BLaER1 treated with 17β-estradiol and CSF1 and Interleukin-3, amounts not matched to agents 10 nM and 100 nM (cell line): ENCODE data around the gene SPINT1.

Experiments
- H3K27ac ChIP-seq, 11 experiments: shearing (Covaris generic); formaldehyde crosslinking; 2 replicates each; pipeline ENCODE4 v1.8.1; 2022
- H3K27me3 ChIP-seq, 11 experiments: shearing (Covaris generic); formaldehyde crosslinking; 2 replicates each; pipeline ENCODE4 v1.8.1; 2022
- H3K36me3 ChIP-seq, 11 experiments: shearing (Covaris generic); formaldehyde crosslinking; 2 replicates each; pipeline ENCODE4 v1.8.1; 2022
- H3K4me1 ChIP-seq, 10 experiments: shearing (Covaris generic); formaldehyde crosslinking; 2 replicates each; pipeline ENCODE4 v1.8.1; 2022
- H3K4me2 ChIP-seq, 11 experiments: shearing (Covaris generic); formaldehyde crosslinking; 2 replicates each; pipeline ENCODE4 v1.8.1; 2022
- H3K4me3 ChIP-seq, 10 experiments: shearing (Covaris generic); formaldehyde crosslinking; 2 replicates each; pipeline ENCODE4 v1.8.1; 2022
- H3K9ac ChIP-seq, 11 experiments: shearing (Covaris generic); formaldehyde crosslinking; 2 replicates each; pipeline ENCODE4 v1.8.1; 2022
- H3K9me3 ChIP-seq, 11 experiments: shearing (Covaris generic); formaldehyde crosslinking; replicated peaks in 1 of 11; 2 replicates each; pipeline ENCODE4 v1.8.1; 2022
- H4K20me1 ChIP-seq, 11 experiments: shearing (Covaris generic); formaldehyde crosslinking; 2 replicates each; pipeline ENCODE4 v1.8.1; 2022
- Cebpa-rat ChIP-seq, 11 experiments: shearing (Covaris generic); IDR thresholded peaks; 2 replicates each; pipeline ENCODE4 v1.8.1; 2022

Gene SPINT1, protein sequence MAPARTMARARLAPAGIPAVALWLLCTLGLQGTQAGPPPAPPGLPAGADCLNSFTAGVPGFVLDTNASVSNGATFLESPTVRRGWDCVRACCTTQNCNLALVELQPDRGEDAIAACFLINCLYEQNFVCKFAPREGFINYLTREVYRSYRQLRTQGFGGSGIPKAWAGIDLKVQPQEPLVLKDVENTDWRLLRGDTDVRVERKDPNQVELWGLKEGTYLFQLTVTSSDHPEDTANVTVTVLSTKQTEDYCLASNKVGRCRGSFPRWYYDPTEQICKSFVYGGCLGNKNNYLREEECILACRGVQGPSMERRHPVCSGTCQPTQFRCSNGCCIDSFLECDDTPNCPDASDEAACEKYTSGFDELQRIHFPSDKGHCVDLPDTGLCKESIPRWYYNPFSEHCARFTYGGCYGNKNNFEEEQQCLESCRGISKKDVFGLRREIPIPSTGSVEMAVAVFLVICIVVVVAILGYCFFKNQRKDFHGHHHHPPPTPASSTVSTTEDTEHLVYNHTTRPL

DNA sequence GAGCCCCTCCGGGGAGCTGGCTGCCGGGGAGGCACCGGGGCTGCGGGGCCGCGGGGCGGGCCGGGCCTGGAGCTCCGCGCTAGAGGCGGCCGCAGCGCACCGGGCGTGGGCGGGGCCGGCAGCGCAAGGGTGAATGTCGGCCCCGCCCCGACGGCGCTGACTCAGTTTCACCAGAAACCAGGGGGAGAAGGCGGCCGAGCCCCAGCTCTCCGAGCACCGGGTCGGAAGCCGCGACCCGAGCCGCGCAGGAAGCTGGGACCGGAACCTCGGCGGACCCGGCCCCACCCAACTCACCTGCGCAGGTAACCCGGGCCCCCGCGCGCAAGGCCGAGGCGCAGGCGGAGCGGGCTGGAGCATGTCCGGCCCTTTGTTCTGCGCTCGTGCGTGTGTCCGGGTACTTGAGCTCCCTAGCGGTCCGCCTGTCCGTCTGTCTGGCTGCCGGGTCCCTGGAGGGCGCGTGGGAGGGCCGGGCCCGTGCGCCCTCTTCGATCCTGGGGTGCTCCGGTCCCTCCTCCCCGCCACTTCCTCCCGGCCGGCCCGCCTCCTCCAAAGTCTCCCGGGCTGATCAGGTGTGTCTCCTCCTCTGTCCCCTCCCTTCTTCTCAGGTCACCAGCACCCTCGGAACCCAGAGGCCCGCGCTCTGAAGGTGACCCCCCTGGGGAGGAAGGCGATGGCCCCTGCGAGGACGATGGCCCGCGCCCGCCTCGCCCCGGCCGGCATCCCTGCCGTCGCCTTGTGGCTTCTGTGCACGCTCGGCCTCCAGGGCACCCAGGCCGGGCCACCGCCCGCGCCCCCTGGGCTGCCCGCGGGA, at the start of gene SPINT1:
Gene SPINT1, plus strand, starts transcription at position 164 of the 811 bp plus-strand sequence. Its CDS starts 507 bp downstream, at position 671.
- TF ChIP-seq Cebpa-rat (IDR thresholded peaks at IDR 0.05), result no peak
- Histone ChIP-seq H3K4me1 (peaks cover 35 to 49% (median 44%) of the 10 kb centered on the region in 10 experiments), H3K27ac (peak within 1 kb of the TSS; percentile 66 to 82 (median 75)), H4K20me1 (peaks cover 0 to 28% (median 6%) of the 10 kb centered on the region in 11 experiments; a peak in 9 of 22 replicates), H3K9me3 (no peaks in the 10 kb centered on the region), H3K4me3 (peak within 1 kb of the TSS; percentile 75 to 96 (median 90)), H3K9ac (peak within 1 kb of the TSS; percentile 74 to 89 (median 84)), H3K27me3 (peaks cover 0 to 6% (median 0%) of the 10 kb centered on the region in 11 experiments; a peak in 5 of 22 replicates), H3K36me3 (peaks cover 0 to 5% (median under 1%) of the 10 kb centered on the region in 11 experiments; a peak in 8 of 22 replicates), H3K4me2 (peak within 1 kb of the TSS; percentile 77 to 100 (median 95))

DNA sequence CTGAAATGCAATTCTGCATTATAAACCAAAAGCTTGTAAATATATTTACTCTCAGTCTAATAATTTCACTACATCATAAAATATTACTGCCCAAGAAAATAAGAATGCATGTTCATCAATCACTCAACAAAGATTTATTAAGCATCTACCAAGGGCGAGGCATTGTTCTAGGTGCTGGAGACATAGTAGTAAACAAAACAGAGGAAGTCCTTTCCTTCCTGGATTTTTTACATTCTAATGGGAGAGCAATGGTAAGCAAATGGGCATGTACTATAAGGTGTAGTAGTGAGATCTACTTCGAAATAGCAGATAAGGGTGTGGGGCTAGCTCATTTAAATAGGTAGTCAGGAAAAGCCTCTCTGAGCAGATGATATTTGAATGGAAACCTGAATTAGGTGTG, 47.8 kb upstream of the SPINT1 start:
- H3K27me3 ChIP-seq, result no peaks in the 10 kb centered on the region
- no peak overlapping the region for H3K9ac ChIP-seq
- peaks cover 0 to 61% (median 16%) of the 10 kb centered on the region in 11 experiments; a peak in 10 of 22 replicates for H4K20me1 ChIP-seq
- no peak overlapping the region for H3K4me3 ChIP-seq
- H3K36me3 ChIP-seq, result peaks cover 4 to 40% (median 20%) of the 10 kb centered on the region in 11 experiments; a peak in 15 of 22 replicates
- no peak for TF ChIP-seq Cebpa-rat (IDR thresholded peaks at IDR 0.05)
- peak overlapping the region in 2 of 11 experiments; percentile 41 to 54; a peak in 2 of 22 replicates for H3K27ac ChIP-seq
- H3K4me1 ChIP-seq, result peaks cover 6 to 52% (median 34%) of the 10 kb centered on the region in 10 experiments; a peak in 18 of 20 replicates
- peak overlapping the region in 4 of 11 experiments; percentile 62 to 84 (median 74); a peak in 7 of 22 replicates for H3K4me2 ChIP-seq
- H3K9me3 ChIP-seq, result no peaks in the 10 kb centered on the region

DNA sequence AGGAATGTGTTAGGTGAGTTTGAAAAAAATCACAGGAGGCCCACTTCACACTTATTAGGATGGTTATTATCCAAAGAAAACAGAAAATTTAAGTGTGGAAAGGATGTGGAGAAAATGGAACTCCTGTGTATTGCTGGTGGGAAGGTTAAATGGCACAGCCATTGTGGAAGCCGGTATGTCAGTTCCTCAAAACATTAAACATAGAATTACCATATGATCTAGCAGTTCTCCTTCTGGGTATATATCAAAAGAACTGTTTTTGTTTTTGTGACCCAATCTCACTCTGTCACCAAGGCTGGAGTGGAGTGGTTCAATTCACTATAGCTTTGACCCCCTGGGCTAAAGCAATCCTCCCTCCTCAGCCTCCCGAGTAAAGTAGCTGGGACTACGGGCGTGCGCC, 47.3 kb upstream of the SPINT1 start:
- H3K36me3 ChIP-seq, result peaks cover under 1 to 38% (median 16%) of the 10 kb centered on the region in 11 experiments; a peak in 11 of 22 replicates
- no peaks in the 10 kb centered on the region for H3K27me3 ChIP-seq
- H3K4me3 ChIP-seq, result no peak overlapping the region
- TF ChIP-seq Cebpa-rat (IDR thresholded peaks at IDR 0.05), result no peak
- peaks cover 6 to 52% (median 34%) of the 10 kb centered on the region in 10 experiments; a peak in 18 of 20 replicates for H3K4me1 ChIP-seq
- no peak overlapping the region for H3K9ac ChIP-seq
- no peaks in the 10 kb centered on the region for H3K9me3 ChIP-seq
- peaks cover 0 to 56% (median 14%) of the 10 kb centered on the region in 11 experiments; a peak in 10 of 22 replicates for H4K20me1 ChIP-seq
- H3K4me2 ChIP-seq, result peak overlapping the region in 5 of 11 experiments; percentile 4 to 84 (median 66); a peak in 7 of 22 replicates
- peak overlapping the region in 3 of 11 experiments; percentile 40 to 54 (median 41); a peak in 5 of 22 replicates for H3K27ac ChIP-seq

DNA sequence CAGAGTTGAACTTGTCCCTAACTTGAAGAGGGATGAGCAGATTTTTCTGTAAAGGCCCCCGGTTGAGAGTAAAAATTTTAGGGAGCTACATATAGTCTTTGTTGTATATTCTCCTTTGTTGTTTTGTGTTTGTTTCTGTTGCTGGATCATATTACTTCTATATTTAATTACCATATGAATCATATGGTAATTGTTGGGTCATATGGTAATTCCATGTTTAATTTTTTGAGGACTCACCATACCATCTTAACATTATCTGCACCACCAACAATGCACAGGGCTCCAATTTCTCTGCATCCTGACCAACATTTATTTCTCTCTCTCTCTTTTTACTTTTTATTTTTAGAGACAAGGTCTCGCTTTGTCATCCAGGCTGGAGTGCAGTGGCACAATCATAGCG, 44.3 kb upstream of the SPINT1 start:
- Histone ChIP-seq H3K9me3 (no peaks in the 10 kb centered on the region), H3K36me3 (peaks cover 4 to 49% (median 18%) of the 10 kb centered on the region in 11 experiments; a peak in 17 of 22 replicates), H3K4me3 (no peak overlapping the region), H3K9ac (no peak overlapping the region), H3K27me3 (no peaks in the 10 kb centered on the region), H3K4me2 (no peak overlapping the region), H4K20me1 (peaks cover 0 to 32% (median 6%) of the 10 kb centered on the region in 11 experiments; a peak in 9 of 22 replicates), H3K4me1 (peaks cover 6 to 40% (median 29%) of the 10 kb centered on the region in 10 experiments; a peak in 18 of 20 replicates), H3K27ac (no peak overlapping the region)
- TF ChIP-seq Cebpa-rat (IDR thresholded peaks at IDR 0.05), result no peak

DNA sequence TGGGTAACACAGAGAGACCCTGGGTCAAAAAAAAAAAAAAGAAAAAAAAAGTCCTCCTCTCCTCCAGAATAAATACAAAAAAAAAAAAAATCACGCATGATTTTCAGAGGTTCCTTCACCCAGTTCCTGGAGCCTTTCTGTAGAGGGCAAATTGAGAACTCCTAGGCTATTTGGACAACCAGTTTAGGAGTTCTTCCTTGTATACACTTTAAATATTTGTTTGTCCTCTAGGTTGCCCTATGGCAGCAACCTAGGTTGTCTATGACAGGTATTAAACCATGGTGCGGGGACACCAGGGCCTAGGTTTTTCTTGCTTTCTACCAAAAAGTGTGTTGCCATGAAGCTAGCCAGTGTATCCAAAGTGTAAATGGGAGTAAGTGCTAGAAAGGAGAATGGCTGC, 40.8 kb upstream of the SPINT1 start:
- H3K4me2 ChIP-seq, result no peak overlapping the region
- H3K27ac ChIP-seq, result no peak overlapping the region
- H3K9ac ChIP-seq, result no peak overlapping the region
- H3K4me3 ChIP-seq, result no peak overlapping the region
- peaks cover 0 to 15% (median 4%) of the 10 kb centered on the region in 11 experiments; a peak in 7 of 22 replicates for H4K20me1 ChIP-seq
- no peaks in the 10 kb centered on the region for H3K27me3 ChIP-seq
- no peaks in the 10 kb centered on the region for H3K9me3 ChIP-seq
- no peak for TF ChIP-seq Cebpa-rat (IDR thresholded peaks at IDR 0.05)
- peaks cover 19 to 39% (median 25%) of the 10 kb centered on the region in 10 experiments for H3K4me1 ChIP-seq
- H3K36me3 ChIP-seq, result peaks cover 4 to 48% (median 18%) of the 10 kb centered on the region in 11 experiments; a peak in 17 of 22 replicates

DNA sequence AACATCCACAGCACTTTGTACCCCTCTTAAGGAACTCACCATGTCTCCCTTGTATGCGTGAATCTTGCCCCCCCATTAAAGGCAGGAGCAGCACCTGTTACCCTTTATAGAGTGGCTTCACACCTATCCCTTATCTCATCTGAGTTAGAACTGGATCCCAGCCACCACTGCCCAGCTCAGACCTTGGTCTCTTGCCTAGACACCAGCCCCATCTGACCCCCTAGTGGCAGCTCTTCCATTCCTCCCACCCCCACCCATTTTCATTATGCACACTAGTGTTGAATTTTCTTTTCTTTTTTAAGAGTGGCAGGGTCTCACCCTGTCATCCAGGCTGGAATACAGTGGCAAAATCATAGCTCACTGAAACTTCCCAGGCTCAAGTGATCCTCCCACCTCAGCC, 40.2 kb upstream of the SPINT1 start:
- no peak overlapping the region for H3K4me3 ChIP-seq
- H3K9me3 ChIP-seq, result no peaks in the 10 kb centered on the region
- no peak for TF ChIP-seq Cebpa-rat (IDR thresholded peaks at IDR 0.05)

DNA sequence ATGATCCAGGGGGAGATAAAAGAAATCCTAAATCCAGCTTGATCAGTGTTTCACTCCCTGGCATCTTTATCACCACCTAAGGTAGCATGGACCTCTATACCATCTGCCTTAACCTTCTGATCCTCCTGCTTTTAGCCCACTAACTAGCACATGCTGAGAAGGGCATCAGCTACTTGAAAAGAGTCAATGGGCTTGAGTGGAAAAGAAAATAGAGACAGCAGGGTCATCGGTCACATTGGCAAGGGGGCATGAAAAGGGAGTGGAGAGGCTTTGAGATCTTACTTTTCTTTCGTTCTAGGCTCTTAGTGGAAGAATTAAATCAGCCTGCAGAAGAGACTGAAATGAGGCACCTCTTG, 37.2 kb upstream of the SPINT1 start:
- Histone ChIP-seq H3K4me1 (peaks cover 27 to 46% (median 36%) of the 10 kb centered on the region in 10 experiments), H3K4me2 (peak overlapping the region; percentile 74 to 95 (median 90)), H3K4me3 (peak overlapping the region; percentile 76 to 89 (median 79)), H3K9me3 (no peaks in the 10 kb centered on the region), H3K36me3 (peaks cover 10 to 45% (median 29%) of the 10 kb centered on the region in 11 experiments; a peak in 21 of 22 replicates), H3K27me3 (no peaks in the 10 kb centered on the region), H4K20me1 (peaks cover 0 to 11% (median 0%) of the 10 kb centered on the region in 11 experiments; a peak in 7 of 22 replicates), H3K27ac (peak overlapping the region; percentile 84 to 98 (median 94); a peak in 21 of 22 replicates), H3K9ac (peak overlapping the region; percentile 85 to 98 (median 93))
- no peak for TF ChIP-seq Cebpa-rat (IDR thresholded peaks at IDR 0.05)

More for the DNA sequence above, 40.2 kb upstream of the SPINT1 start:
- Histone ChIP-seq H3K4me2 (no peak overlapping the region), H4K20me1 (peaks cover 0 to 15% (median 6%) of the 10 kb centered on the region in 11 experiments; a peak in 7 of 22 replicates), H3K27me3 (no peaks in the 10 kb centered on the region), H3K27ac (no peak overlapping the region), H3K4me1 (peaks cover 26 to 45% (median 31%) of the 10 kb centered on the region in 10 experiments), H3K9ac (no peak overlapping the region), H3K36me3 (peaks cover 2 to 43% (median 14%) of the 10 kb centered on the region in 11 experiments; a peak in 17 of 22 replicates)
